ENCODE measurements around the gene TOP2B. TPM values are rescaled to one million over a fixed set of nuclear protein-coding genes. Genes with fewer than 3 reads are reported as not detected.

The TOP2B gene, protein sequence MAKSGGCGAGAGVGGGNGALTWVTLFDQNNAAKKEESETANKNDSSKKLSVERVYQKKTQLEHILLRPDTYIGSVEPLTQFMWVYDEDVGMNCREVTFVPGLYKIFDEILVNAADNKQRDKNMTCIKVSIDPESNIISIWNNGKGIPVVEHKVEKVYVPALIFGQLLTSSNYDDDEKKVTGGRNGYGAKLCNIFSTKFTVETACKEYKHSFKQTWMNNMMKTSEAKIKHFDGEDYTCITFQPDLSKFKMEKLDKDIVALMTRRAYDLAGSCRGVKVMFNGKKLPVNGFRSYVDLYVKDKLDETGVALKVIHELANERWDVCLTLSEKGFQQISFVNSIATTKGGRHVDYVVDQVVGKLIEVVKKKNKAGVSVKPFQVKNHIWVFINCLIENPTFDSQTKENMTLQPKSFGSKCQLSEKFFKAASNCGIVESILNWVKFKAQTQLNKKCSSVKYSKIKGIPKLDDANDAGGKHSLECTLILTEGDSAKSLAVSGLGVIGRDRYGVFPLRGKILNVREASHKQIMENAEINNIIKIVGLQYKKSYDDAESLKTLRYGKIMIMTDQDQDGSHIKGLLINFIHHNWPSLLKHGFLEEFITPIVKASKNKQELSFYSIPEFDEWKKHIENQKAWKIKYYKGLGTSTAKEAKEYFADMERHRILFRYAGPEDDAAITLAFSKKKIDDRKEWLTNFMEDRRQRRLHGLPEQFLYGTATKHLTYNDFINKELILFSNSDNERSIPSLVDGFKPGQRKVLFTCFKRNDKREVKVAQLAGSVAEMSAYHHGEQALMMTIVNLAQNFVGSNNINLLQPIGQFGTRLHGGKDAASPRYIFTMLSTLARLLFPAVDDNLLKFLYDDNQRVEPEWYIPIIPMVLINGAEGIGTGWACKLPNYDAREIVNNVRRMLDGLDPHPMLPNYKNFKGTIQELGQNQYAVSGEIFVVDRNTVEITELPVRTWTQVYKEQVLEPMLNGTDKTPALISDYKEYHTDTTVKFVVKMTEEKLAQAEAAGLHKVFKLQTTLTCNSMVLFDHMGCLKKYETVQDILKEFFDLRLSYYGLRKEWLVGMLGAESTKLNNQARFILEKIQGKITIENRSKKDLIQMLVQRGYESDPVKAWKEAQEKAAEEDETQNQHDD (N-terminal part only)
- polyA plus RNA-seq (2013): 68.0 and 72.2 TPM in 2 replicates

DNA sequence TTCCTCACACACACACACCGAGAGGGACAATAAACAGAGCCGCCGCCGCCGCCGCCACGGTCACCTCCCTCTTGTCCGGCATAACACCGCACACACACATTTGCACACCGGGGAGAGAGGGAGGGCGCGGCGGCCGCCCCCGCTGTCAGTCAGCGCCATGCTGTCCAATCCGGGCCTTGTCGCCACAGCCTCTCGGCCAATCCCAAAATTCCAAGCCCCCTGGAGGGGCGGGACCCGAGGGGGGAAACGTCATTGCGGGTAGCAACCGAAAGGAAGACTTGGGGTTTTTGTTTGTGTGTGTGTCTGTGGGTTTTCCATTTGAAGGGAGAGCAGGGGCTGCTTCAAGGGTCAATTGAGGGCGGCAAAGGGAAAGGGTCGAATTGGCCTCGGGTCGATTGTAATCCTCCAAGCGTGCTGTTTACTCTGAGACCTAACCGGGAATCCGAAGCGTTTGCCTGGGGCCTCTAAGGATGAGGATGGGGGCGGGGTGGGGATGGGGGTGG, at the start of gene TOP2B:
Gene TOP2B (minus strand): TSS at position 96 of the 503 bp plus-strand sequence. CDS start 610 bp downstream, outside the sequence.
- WGBS (ENCODE audit: extremely low coverage, insufficient coverage, insufficient read length): no CpG with 5 or more reads among the region's 33 CpGs
- no peak within 1 kb of the TSS for H2BK12ac ChIP-seq (ENCODE audit: low read length)

DNA sequence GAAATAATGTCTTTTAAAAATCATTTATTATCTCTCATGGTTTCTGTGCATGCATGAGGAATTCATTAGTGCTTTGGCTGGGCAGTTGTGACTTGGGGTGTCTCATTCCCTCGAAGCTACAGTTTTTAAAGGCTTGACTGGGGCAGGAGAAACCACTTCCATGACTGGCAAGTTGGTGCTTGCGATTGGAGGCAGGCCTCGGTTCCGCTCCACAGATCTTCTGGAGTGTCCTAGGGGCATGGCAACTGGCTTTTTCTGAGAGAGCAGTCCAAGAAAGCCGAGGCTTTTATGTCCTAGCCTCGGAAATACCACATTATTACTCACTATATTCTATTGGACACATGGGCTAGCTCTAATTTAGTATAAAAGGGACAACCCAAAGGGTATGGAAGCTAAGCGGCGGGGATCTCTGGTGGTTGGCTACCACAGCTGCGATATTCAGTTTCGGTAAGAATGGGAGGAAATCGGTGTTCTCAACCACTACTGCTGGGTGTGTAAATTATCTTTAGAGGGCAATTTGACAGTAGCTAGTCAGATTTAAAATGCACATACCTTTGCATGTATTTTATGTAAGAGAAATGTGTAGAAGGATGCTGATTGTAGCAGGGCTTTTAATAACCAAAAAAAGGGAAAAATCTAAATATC, 48.8 kb upstream of the TOP2B start:
- no peaks in the 10 kb centered on the region for H3K79me2 ChIP-seq (ENCODE audit: control insufficient read depth, insufficient read depth, low read length, poor library complexity)
- H4K12ac ChIP-seq (ENCODE audit: low read depth, low read length): no peak overlapping the region
- H3K4ac ChIP-seq (ENCODE audit: low read depth, low read length): no peak overlapping the region
- no peak overlapping the region for H4K8ac ChIP-seq (ENCODE audit: low read depth, low read length)
- no peak overlapping the region for H4K91ac ChIP-seq (ENCODE audit: low read depth, low read length)
- WGBS (ENCODE audit: extremely low coverage, insufficient coverage, insufficient read length): no CpG with 5 or more reads among the region's 11 CpGs
- H2AK5ac ChIP-seq (ENCODE audit: low read length): no peak overlapping the region
- no peak overlapping the region for H3K4me3 ChIP-seq (ENCODE audit: low read depth, low read length)
- H3K9me3 ChIP-seq (ENCODE audit: insufficient read depth, low read depth, low read length): peaks cover 1% of the 10 kb centered on the region
- no peak overlapping the region for H3K23ac ChIP-seq (ENCODE audit: low read length)
- no peak overlapping the region for H3K18ac ChIP-seq (ENCODE audit: low read length)
- H2BK12ac ChIP-seq (ENCODE audit: low read length): no peak overlapping the region
- H3K4me2 ChIP-seq (ENCODE audit: low read length): no peak overlapping the region
- no peak overlapping the region for H3K27ac ChIP-seq (ENCODE audit: low read depth, low read length)
- H2BK5ac ChIP-seq (ENCODE audit: low read depth, low read length, poor library complexity): no peak overlapping the region
- no peak overlapping the region for H3K14ac ChIP-seq (ENCODE audit: low read length)
- no peaks in the 10 kb centered on the region for H3K27me3 ChIP-seq (ENCODE audit: insufficient read depth, low read length)
- no peak overlapping the region for H2AFZ ChIP-seq (ENCODE audit: insufficient read depth, low read length, poor library complexity)
- no peak overlapping the region for H2BK120ac ChIP-seq (ENCODE audit: insufficient read depth, low read length, poor library complexity)
- DNase-seq: no peak
- H3K36me3 ChIP-seq (ENCODE audit: control insufficient read depth in 1 of 2, insufficient read depth in 2 of 2, low read length in 2 of 2): no peaks in the 10 kb centered on the region
- H3K79me1 ChIP-seq (ENCODE audit: low read length): no peaks in the 10 kb centered on the region
- no peaks in the 10 kb centered on the region for H3K4me1 ChIP-seq (ENCODE audit: control insufficient read depth in 1 of 2, insufficient read depth in 2 of 2, low read length in 2 of 2)
- no peak overlapping the region for H3K9ac ChIP-seq (ENCODE audit: low read length)

More for the DNA sequence above, at the start of gene TOP2B:
- no peak within 1 kb of the TSS for H3K23ac ChIP-seq (ENCODE audit: low read length)
- H3K4me3 ChIP-seq (ENCODE audit: low read depth, low read length): peak within 1 kb of the TSS; percentile 99
- peak; percentile 94 to 97 for DNase-seq
- no peaks in the 10 kb centered on the region for H3K36me3 ChIP-seq (ENCODE audit: control insufficient read depth in 1 of 2, insufficient read depth in 2 of 2, low read length in 2 of 2)
- H3K79me1 ChIP-seq (ENCODE audit: low read length): peaks cover 11% of the 10 kb centered on the region
- H2BK5ac ChIP-seq (ENCODE audit: low read depth, low read length, poor library complexity): peak within 1 kb of the TSS; percentile 91
- peak within 1 kb of the TSS; percentile 96 for H4K8ac ChIP-seq (ENCODE audit: low read depth, low read length)
- no peaks in the 10 kb centered on the region for H3K4me1 ChIP-seq (ENCODE audit: control insufficient read depth in 1 of 2, insufficient read depth in 2 of 2, low read length in 2 of 2)
- peak within 1 kb of the TSS; percentile 77 for H2AK5ac ChIP-seq (ENCODE audit: low read length)
- peak within 1 kb of the TSS; percentile 94 for H2AFZ ChIP-seq (ENCODE audit: insufficient read depth, low read length, poor library complexity)
- H3K4me2 ChIP-seq (ENCODE audit: low read length): peak within 1 kb of the TSS; percentile 76
- peak within 1 kb of the TSS; percentile 94 for H3K27ac ChIP-seq (ENCODE audit: low read depth, low read length)
- peak within 1 kb of the TSS; percentile 97 for H3K18ac ChIP-seq (ENCODE audit: low read length)
- peak within 1 kb of the TSS; percentile 89 for H4K12ac ChIP-seq (ENCODE audit: low read depth, low read length)
- peaks cover 10% of the 10 kb centered on the region for H3K79me2 ChIP-seq (ENCODE audit: control insufficient read depth, insufficient read depth, low read length, poor library complexity)
- peak within 1 kb of the TSS; percentile 83 for H4K91ac ChIP-seq (ENCODE audit: low read depth, low read length)
- H3K9me3 ChIP-seq (ENCODE audit: insufficient read depth, low read depth, low read length): no peaks in the 10 kb centered on the region
- no peaks in the 10 kb centered on the region for H3K27me3 ChIP-seq (ENCODE audit: insufficient read depth, low read length)
- peak within 1 kb of the TSS; percentile 77 for H3K14ac ChIP-seq (ENCODE audit: low read length)
- peak within 1 kb of the TSS; percentile 88 for H3K9ac ChIP-seq (ENCODE audit: low read length)
- peak within 1 kb of the TSS; percentile 90 for H3K4ac ChIP-seq (ENCODE audit: low read depth, low read length)
- H2BK120ac ChIP-seq (ENCODE audit: insufficient read depth, low read length, poor library complexity): peak within 1 kb of the TSS; percentile 40

DNA sequence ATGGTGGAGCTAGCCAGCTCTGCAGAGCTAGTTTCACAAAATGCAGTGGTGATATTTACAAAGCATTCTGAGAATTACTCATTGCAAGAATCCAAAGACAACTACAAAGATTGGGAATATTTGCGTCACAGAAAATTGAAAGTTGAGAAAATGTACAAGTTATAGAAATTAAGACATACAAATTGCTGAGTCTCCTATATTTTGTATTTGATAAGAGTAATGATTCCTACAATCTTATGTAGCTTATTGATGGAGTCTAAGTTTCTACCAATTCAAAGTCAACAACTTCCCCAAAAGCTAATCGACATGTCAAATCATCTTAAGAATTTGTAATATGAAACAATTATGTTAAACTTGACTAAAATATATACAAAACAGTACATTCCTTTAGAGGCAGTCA, 46.4 kb upstream of the TOP2B start:
- Histone ChIP-seq H2BK5ac (ENCODE audit: low read depth, low read length, poor library complexity) (no peak overlapping the region), H3K9me3 (ENCODE audit: insufficient read depth, low read depth, low read length) (peaks cover 1% of the 10 kb centered on the region), H2BK120ac (ENCODE audit: insufficient read depth, low read length, poor library complexity) (no peak overlapping the region), H4K91ac (ENCODE audit: low read depth, low read length) (no peak overlapping the region), H3K4me1 (ENCODE audit: control insufficient read depth in 1 of 2, insufficient read depth in 2 of 2, low read length in 2 of 2) (no peaks in the 10 kb centered on the region), H2AFZ (ENCODE audit: insufficient read depth, low read length, poor library complexity) (no peak overlapping the region), H3K79me1 (ENCODE audit: low read length) (no peaks in the 10 kb centered on the region), H3K36me3 (ENCODE audit: control insufficient read depth in 1 of 2, insufficient read depth in 2 of 2, low read length in 2 of 2) (no peaks in the 10 kb centered on the region), H2BK12ac (ENCODE audit: low read length) (no peak overlapping the region), H2AK5ac (ENCODE audit: low read length) (no peak overlapping the region), H3K9ac (ENCODE audit: low read length) (no peak overlapping the region), H3K27ac (ENCODE audit: low read depth, low read length) (no peak overlapping the region), H3K79me2 (ENCODE audit: control insufficient read depth, insufficient read depth, low read length, poor library complexity) (no peaks in the 10 kb centered on the region), H3K4ac (ENCODE audit: low read depth, low read length) (no peak overlapping the region), H4K8ac (ENCODE audit: low read depth, low read length) (no peak overlapping the region), H3K4me3 (ENCODE audit: low read depth, low read length) (no peak overlapping the region), H3K18ac (ENCODE audit: low read length) (no peak overlapping the region), H4K12ac (ENCODE audit: low read depth, low read length) (no peak overlapping the region), H3K23ac (ENCODE audit: low read length) (no peak overlapping the region), H3K14ac (ENCODE audit: low read length) (no peak overlapping the region), H3K4me2 (ENCODE audit: low read length) (no peak overlapping the region), H3K27me3 (ENCODE audit: insufficient read depth, low read length) (no peaks in the 10 kb centered on the region)
- WGBS (ENCODE audit: extremely low coverage, insufficient coverage, insufficient read length): no CpG with 5 or more reads among the region's 2 CpGs
- DNase-seq: peak in 1 of 2 donors; percentile 8

DNA sequence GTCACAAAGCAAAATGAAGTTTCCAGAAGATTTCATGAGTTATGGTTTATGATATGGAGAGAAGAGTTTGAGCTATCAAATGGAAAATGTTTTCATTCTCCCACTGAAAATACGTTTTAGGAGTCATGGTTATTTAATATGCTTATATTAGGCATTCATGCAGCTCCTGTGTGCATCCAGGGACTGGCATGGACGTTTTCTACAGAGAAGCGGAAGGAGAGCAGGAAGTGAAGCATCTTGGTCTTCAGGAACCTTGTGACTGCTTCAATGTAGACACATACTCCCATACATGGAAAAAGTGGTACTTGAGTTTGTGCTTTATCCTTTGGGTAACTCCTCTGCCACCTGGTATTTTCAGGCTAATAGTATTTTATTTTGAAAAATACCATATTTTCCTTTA, 43.3 kb upstream of the TOP2B start:
- no peak overlapping the region for H3K23ac ChIP-seq (ENCODE audit: low read length)
- no peak overlapping the region for H3K4me2 ChIP-seq (ENCODE audit: low read length)
- H2BK12ac ChIP-seq (ENCODE audit: low read length): no peak overlapping the region
- H2BK5ac ChIP-seq (ENCODE audit: low read depth, low read length, poor library complexity): no peak overlapping the region
- H3K4me1 ChIP-seq (ENCODE audit: control insufficient read depth in 1 of 2, insufficient read depth in 2 of 2, low read length in 2 of 2): no peaks in the 10 kb centered on the region
- no peaks in the 10 kb centered on the region for H3K36me3 ChIP-seq (ENCODE audit: control insufficient read depth in 1 of 2, insufficient read depth in 2 of 2, low read length in 2 of 2)
- no CpG with 5 or more reads among the region's 3 CpGs for WGBS (ENCODE audit: extremely low coverage, insufficient coverage, insufficient read length)
- H2AK5ac ChIP-seq (ENCODE audit: low read length): no peak overlapping the region
- H3K9me3 ChIP-seq (ENCODE audit: insufficient read depth, low read depth, low read length): peaks cover 1% of the 10 kb centered on the region
- no peaks in the 10 kb centered on the region for H3K79me1 ChIP-seq (ENCODE audit: low read length)
- no peak overlapping the region for H3K4ac ChIP-seq (ENCODE audit: low read depth, low read length)
- H4K12ac ChIP-seq (ENCODE audit: low read depth, low read length): no peak overlapping the region
- H2AFZ ChIP-seq (ENCODE audit: insufficient read depth, low read length, poor library complexity): no peak overlapping the region
- no peak overlapping the region for H4K91ac ChIP-seq (ENCODE audit: low read depth, low read length)
- H3K18ac ChIP-seq (ENCODE audit: low read length): no peak overlapping the region
- H3K4me3 ChIP-seq (ENCODE audit: low read depth, low read length): no peak overlapping the region
- H4K8ac ChIP-seq (ENCODE audit: low read depth, low read length): no peak overlapping the region
- no peak overlapping the region for H3K9ac ChIP-seq (ENCODE audit: low read length)
- H3K79me2 ChIP-seq (ENCODE audit: control insufficient read depth, insufficient read depth, low read length, poor library complexity): no peaks in the 10 kb centered on the region
- H3K27ac ChIP-seq (ENCODE audit: low read depth, low read length): no peak overlapping the region
- H3K27me3 ChIP-seq (ENCODE audit: insufficient read depth, low read length): no peaks in the 10 kb centered on the region
- no peak overlapping the region for H3K14ac ChIP-seq (ENCODE audit: low read length)
- H2BK120ac ChIP-seq (ENCODE audit: insufficient read depth, low read length, poor library complexity): no peak overlapping the region
- DNase-seq: no peak

Data from trophoblast cell (in vitro differentiated cells and primary cell).